Activated T-helper 1 cell treated with anti-CD3 and anti-CD28 coated beads, Interleukin-12 subunit alpha, Interleukin-12 subunit beta, Interleukin-2, Interleukin-4 antibody, amounts not matched to agents 30 ng/mL and 10 ng/mL and 1 ng/mL, durations not matched to agents 14 hours and 24 hours and 36 hours (primary cell): ENCODE measurements around the gene CMTM7. TPM values are rescaled to one million over a fixed set of nuclear protein-coding genes. Genes with fewer than 3 reads are reported as not detected.

Experiments used
- DNase-seq: peaks from one replicate; pipeline ENCODE4 v3.0.0; 2021; ENCODE audit warnings: low spot score
- H3K27ac Mint-ChIP-seq: one replicate; pipeline ENCODE4 v1.8.0; 2021; ENCODE audit warnings: mild to moderate bottlenecking, mixed read lengths
- H3K27me3 Mint-ChIP-seq: one replicate; pipeline ENCODE4 v1.8.0; 2022; ENCODE audit warnings: mild to moderate bottlenecking, moderate library complexity, mixed read lengths; ENCODE audit not compliant: insufficient read depth
- H3K36me3 Mint-ChIP-seq: one replicate; pipeline ENCODE4 v1.8.0; 2021; ENCODE audit warnings: low read depth, mixed read lengths
- H3K4me1 Mint-ChIP-seq: one replicate; pipeline ENCODE4 v1.8.0; 2021; ENCODE audit warnings: low read depth, mixed read lengths
- H3K4me3 Mint-ChIP-seq: one replicate; pipeline ENCODE4 v1.8.0; 2021; ENCODE audit warnings: mild to moderate bottlenecking, moderate library complexity, mixed read lengths
- H3K9me3 Mint-ChIP-seq: one replicate; pipeline ENCODE4 v1.8.0; 2021; ENCODE audit warnings: mixed read lengths
- intact Hi-C: fragments of 100-400 bp; cut with micrococcal nuclease; formaldehyde crosslinking; loops from one replicate; pipeline ENCODE4 v1.15.1; 2024
- total RNA-seq: library from RNA; stranded (reverse); gene quantifications from 2 replicates; pipeline ENCODE4 v1.2.3, GENCODE V29; 2022

CMTM7 gene
- total RNA-seq, 1 donor from 2014 or later: 59.7 TPM

DNA sequence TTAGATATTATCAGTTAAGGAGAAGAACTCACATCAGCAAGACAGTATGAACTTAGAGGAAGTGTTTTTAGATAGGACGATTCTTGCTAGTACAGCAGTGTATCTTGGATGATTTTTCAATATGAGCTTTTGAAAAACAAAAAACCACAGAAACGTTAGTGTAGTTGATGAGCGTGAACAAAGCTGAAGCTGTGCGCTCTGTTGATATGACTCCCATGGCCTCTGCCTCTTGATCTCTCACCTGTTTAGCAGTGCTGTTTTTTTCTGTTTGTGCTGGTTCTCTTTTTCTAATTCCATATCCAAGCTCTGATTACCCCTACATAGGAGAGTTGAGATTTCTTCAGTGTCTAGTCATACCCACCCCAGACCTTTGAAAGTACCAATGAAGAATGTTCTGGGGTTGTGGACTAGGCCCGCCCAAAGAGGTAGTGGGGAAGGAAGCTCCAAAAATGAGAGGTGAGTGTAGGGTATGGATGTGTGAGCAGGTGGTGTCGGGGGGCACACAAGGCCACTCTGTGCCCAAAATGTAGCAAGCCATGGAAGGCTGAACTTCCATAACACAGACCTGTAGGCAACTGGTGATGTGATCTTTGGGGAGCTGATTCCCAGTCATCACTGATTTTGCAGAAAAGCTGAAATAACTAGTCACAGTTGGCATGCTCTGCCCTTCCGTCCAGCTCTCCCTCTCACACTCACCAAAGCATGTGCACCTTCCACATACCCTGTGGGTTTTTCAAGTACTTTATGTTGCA, 20.0 kb upstream of the CMTM7 start:
- peak overlapping the region; percentile 84 for H3K27ac Mint-ChIP-seq

GRCh38 chr3:32372213-32372490, 19.5 kb upstream of the CMTM7 start:
- no peaks in the 10 kb centered on the region for H3K36me3 Mint-ChIP-seq
- intact Hi-C loops: no loop called here
- no peak for DNase-seq
- peaks cover 30% of the 10 kb centered on the region for H3K4me1 Mint-ChIP-seq
- peak overlapping the region; percentile 13 for H3K4me3 Mint-ChIP-seq
- no peaks in the 10 kb centered on the region for H3K9me3 Mint-ChIP-seq
- H3K27me3 Mint-ChIP-seq: no peaks in the 10 kb centered on the region
- peak overlapping the region; percentile 84 for H3K27ac Mint-ChIP-seq

More for the DNA sequence above, 20.0 kb upstream of the CMTM7 start:
- peak overlapping the region; percentile 13 for H3K4me3 Mint-ChIP-seq
- no peaks in the 10 kb centered on the region for H3K36me3 Mint-ChIP-seq
- no peaks in the 10 kb centered on the region for H3K27me3 Mint-ChIP-seq
- no peaks in the 10 kb centered on the region for H3K9me3 Mint-ChIP-seq
- peaks cover 35% of the 10 kb centered on the region for H3K4me1 Mint-ChIP-seq
- intact Hi-C loops: loop anchor here (1.0 kb wide), 1 partner anchor 97 kb away; no protein-coding TSS in a partner anchor
- DNase-seq: no peak

- intact Hi-C loops: no loop called here
- H3K9me3 Mint-ChIP-seq: no peaks in the 10 kb centered on the region
- H3K36me3 Mint-ChIP-seq: no peaks in the 10 kb centered on the region
- DNase-seq: no peak
- no peak overlapping the region for H3K4me3 Mint-ChIP-seq
- H3K4me1 Mint-ChIP-seq: peaks cover 24% of the 10 kb centered on the region
- no peak overlapping the region for H3K27ac Mint-ChIP-seq
- H3K27me3 Mint-ChIP-seq: no peaks in the 10 kb centered on the region
Observed at GRCh38 chr3:32373276-32373675, 18.4 kb upstream of the CMTM7 start.

DNA sequence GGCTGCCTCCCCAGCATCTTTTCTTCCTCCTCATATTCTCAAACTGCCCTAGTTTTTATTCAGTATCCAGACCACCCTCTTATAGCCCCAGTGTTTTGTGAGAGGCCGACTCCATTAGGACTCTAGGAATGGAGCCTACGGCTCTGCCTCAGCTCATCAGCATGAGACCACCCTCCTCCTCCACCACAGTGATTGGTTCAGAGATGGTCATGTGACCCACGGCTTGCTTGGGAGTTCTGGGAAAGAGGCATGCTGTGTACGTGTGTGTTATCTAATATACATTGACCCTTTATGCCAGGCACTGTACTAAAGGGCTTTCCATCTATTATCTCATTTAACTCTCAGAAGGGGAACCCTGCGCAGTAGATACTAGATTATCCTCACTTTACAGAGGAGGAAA, 17.8 kb upstream of the CMTM7 start:
- intact Hi-C loops: loop anchor here (2.0 kb wide), 1 partner anchor 291 kb away; no protein-coding TSS in a partner anchor
- DNase-seq: no peak
- H3K4me3 Mint-ChIP-seq: no peak overlapping the region
- H3K9me3 Mint-ChIP-seq: no peaks in the 10 kb centered on the region
- H3K27me3 Mint-ChIP-seq: no peaks in the 10 kb centered on the region
- H3K36me3 Mint-ChIP-seq: no peaks in the 10 kb centered on the region
- H3K4me1 Mint-ChIP-seq: peaks cover 24% of the 10 kb centered on the region
- no peak overlapping the region for H3K27ac Mint-ChIP-seq

DNA sequence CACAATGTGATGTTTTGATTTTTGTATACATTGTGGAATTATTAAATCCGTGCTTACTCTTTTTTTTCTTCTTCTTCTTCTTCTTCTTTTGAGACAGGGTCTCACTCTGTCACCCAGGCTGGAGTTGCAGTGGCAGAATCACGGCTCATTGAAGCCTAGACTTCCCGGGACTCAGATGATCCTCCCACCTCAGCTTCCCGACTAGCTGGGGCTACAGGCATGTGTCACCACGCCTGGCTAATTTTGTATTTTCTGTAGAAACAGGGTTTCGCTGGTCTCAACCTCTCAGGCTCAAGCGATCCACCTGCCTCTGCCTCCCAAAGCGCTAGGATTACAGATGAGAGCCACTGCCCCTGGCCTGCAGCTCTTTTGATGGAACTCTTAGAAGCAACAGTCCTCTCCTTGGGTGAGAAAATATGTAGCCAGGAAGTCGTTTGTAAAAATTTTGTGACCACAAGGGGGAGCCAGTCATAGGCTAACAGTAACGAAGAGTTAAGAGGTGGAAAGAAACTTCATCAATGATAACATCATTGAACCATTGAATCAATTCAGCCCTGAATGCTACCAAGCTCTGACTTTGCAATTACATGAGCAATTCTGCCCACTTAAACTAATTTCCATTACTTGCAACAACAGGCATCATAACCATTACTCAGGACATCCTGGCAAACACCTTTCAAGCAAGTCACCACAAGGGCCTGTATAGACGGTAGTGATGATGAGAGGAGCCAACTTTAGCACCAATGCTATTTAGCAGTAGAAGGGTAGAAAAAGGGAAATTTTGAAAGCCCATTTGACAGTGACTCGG, 16.7 kb upstream of the CMTM7 start:
- H3K4me1 Mint-ChIP-seq: peaks cover 24% of the 10 kb centered on the region
- H3K9me3 Mint-ChIP-seq: no peaks in the 10 kb centered on the region
- intact Hi-C loops: loop anchor here (1.0 to 5.0 kb wide), 7 partner anchors 17 to 290 kb away; no protein-coding TSS in a partner anchor
- peak; percentile 65 for DNase-seq
- H3K27me3 Mint-ChIP-seq: no peaks in the 10 kb centered on the region
- peak overlapping the region; percentile 36 for H3K27ac Mint-ChIP-seq
- no peak overlapping the region for H3K4me3 Mint-ChIP-seq
- no peaks in the 10 kb centered on the region for H3K36me3 Mint-ChIP-seq

- no peak for DNase-seq
- Mint-ChIP-seq H3K4me1 (peaks cover 24% of the 10 kb centered on the region), H3K27me3 (no peaks in the 10 kb centered on the region), H3K36me3 (no peaks in the 10 kb centered on the region), H3K27ac (no peak overlapping the region), H3K9me3 (no peaks in the 10 kb centered on the region), H3K4me3 (no peak overlapping the region)
- intact Hi-C loops: loop anchor here (1.0 to 5.0 kb wide), 7 partner anchors 17 to 289 kb away; no protein-coding TSS in a partner anchor
Observed at GRCh38 chr3:32375596-32375930, 16.1 kb upstream of the CMTM7 start.

GRCh38 chr3:32376115-32376514, 15.5 kb upstream of the CMTM7 start:
- no peak for DNase-seq
- intact Hi-C loops: loop anchor here (5.0 kb wide), 1 partner anchor 64 kb away; no protein-coding TSS in a partner anchor

DNA sequence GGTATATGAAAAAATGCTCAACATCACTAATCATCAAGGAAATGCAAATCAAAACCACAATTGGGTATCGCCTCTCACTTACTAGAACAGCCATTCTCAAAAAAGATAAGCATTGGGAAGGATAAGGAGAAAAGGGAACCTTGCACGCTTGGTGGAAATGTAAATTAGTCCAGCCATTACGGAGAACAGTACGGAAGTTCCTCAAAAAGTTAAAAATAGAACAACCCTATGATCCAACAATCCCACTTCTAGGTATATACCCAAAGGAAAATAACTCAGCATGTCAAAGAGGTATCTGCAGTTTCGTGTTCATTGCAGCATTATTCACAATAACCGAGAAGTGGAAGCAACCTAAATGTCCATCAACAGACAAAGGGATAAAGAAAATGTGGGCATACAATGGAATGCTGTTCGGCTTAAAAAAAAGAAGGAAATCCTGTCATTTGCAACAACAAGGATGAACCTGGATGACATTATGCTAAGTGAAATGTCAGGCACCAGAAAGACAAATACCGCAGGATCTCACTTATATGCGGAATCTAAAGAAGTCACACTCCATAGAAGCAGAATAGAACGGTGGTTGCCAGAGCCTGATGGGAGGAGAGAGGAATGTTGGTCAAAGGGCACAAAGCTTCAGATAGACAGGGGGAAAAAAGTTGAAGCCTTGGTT, 11.7 kb upstream of the CMTM7 start:
- Mint-ChIP-seq H3K27ac (no peak overlapping the region), H3K4me1 (peaks cover 10% of the 10 kb centered on the region), H3K4me3 (no peak overlapping the region), H3K9me3 (no peaks in the 10 kb centered on the region), H3K27me3 (no peaks in the 10 kb centered on the region), H3K36me3 (no peaks in the 10 kb centered on the region)
- intact Hi-C loops: loop anchor here (5.0 kb wide), 1 partner anchor 68 kb away; no protein-coding TSS in a partner anchor
- no peak for DNase-seq

More at GRCh38 chr3:32376115-32376514, 15.5 kb upstream of the CMTM7 start:
- no peaks in the 10 kb centered on the region for H3K36me3 Mint-ChIP-seq
- no peak overlapping the region for H3K4me3 Mint-ChIP-seq
- H3K27ac Mint-ChIP-seq: no peak overlapping the region
- peaks cover 22% of the 10 kb centered on the region for H3K4me1 Mint-ChIP-seq
- H3K27me3 Mint-ChIP-seq: no peaks in the 10 kb centered on the region
- no peaks in the 10 kb centered on the region for H3K9me3 Mint-ChIP-seq

- H3K9me3 Mint-ChIP-seq: no peaks in the 10 kb centered on the region
- intact Hi-C loops: no loop called here
- no peak overlapping the region for H3K4me3 Mint-ChIP-seq
- DNase-seq: no peak
- no peaks in the 10 kb centered on the region for H3K36me3 Mint-ChIP-seq
- peaks cover 4% of the 10 kb centered on the region for H3K4me1 Mint-ChIP-seq
- no peak overlapping the region for H3K27ac Mint-ChIP-seq
- no peaks in the 10 kb centered on the region for H3K27me3 Mint-ChIP-seq
Observed at GRCh38 chr3:32381922-32382321, 9.7 kb upstream of the CMTM7 start.

DNA sequence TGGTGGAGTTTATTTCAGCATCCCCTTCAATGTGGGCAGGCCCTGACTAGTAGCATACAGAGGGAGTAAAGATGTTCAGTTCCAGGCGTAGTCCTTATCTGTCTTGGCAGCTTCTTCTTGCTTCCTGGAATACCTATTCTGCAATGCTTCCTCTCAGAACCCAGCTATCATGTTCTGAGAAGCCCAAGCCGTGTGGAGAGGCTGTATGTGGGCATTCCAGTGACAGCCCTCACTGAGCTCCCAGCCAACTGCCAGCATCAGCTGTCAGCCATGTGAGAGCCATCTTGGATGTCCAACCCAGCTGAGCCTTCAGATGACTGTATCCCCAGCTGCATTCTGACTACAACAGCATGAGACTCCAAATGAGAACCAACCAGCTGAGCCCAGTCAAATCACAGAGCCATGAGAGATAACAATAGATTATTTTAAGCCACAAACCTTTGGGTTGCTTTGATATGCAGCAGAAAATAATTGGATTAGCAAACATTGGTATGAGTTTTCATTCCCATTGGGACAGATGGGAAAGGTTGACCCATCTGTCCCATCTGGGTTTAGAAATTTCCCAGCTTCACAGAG, 8.4 kb upstream of the CMTM7 start:
- DNase-seq: no peak
- H3K4me1 Mint-ChIP-seq: peaks cover 4% of the 10 kb centered on the region
- no peaks in the 10 kb centered on the region for H3K27me3 Mint-ChIP-seq
- H3K27ac Mint-ChIP-seq: no peak overlapping the region
- no peaks in the 10 kb centered on the region for H3K9me3 Mint-ChIP-seq
- no peak overlapping the region for H3K4me3 Mint-ChIP-seq
- intact Hi-C loops: no loop called here
- no peaks in the 10 kb centered on the region for H3K36me3 Mint-ChIP-seq

DNA sequence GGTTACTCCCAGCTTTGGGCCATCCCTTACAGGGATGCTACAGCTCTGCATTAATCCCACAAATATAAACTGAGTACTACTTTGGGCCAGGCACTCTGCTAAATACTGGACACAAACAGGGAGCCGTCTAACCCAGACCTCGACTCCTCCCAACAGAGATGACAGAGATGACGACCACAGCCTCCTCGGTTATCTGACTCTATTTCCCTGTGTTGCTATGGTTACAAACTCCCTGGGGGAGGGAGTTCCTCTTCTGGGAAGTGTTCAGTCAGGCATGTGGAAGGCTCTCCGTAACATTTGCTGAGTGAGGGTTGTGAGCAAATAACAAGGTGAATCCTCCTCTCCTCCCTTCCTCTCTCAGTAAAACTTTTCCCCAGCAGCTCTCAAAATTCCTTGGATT, 6.7 kb upstream of the CMTM7 start:
- intact Hi-C loops: no loop called here
- H3K27me3 Mint-ChIP-seq: no peaks in the 10 kb centered on the region
- no peak overlapping the region for H3K27ac Mint-ChIP-seq
- no peak for DNase-seq
- H3K36me3 Mint-ChIP-seq: no peaks in the 10 kb centered on the region
- H3K9me3 Mint-ChIP-seq: no peaks in the 10 kb centered on the region
- no peak overlapping the region for H3K4me3 Mint-ChIP-seq
- peaks cover 12% of the 10 kb centered on the region for H3K4me1 Mint-ChIP-seq

GRCh38 chr3:32387512-32387911, 4.1 kb upstream of the CMTM7 start:
- H3K4me3 Mint-ChIP-seq: no peak overlapping the region
- no peak overlapping the region for H3K27ac Mint-ChIP-seq
- no peaks in the 10 kb centered on the region for H3K9me3 Mint-ChIP-seq

More at GRCh38 chr3:32387512-32387911, 4.1 kb upstream of the CMTM7 start:
- H3K27me3 Mint-ChIP-seq: no peaks in the 10 kb centered on the region
- no peak for DNase-seq
- peaks cover 22% of the 10 kb centered on the region for H3K4me1 Mint-ChIP-seq
- intact Hi-C loops: no loop called here
- H3K36me3 Mint-ChIP-seq: peaks cover 4% of the 10 kb centered on the region
